Stimulated activated CD4-positive, alpha-beta T cell treated with anti-CD3 and anti-CD28 coated beads, Interleukin-4, amount 100 ng/mL, for 1 hour (primary cell): ENCODE data around the gene KCNJ15.

Experiments used
- DNase-seq: peaks from one replicate; pipeline ENCODE4 v3.0.0-alpha.2; 2020

The KCNJ15 gene

DNA sequence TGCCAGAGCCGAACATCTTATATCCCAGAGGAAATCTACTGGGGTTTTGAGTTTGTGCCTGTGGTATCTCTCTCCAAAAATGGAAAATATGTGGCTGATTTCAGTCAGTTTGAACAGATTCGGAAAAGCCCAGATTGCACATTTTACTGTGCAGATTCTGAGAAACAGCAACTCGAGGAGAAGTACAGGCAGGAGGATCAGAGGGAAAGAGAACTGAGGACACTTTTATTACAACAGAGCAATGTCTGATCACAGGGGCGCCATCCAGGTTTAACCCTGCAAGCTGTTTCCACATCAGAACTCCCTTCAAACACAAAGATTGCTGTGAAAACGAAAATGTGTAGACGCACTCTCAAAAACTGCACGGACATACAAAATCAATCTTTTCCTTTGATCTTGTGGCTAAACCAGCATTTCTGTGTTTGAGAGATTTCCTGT is 43.4 kb downstream of the KCNJ15 start:
- DNase-seq, result no peak

DNA sequence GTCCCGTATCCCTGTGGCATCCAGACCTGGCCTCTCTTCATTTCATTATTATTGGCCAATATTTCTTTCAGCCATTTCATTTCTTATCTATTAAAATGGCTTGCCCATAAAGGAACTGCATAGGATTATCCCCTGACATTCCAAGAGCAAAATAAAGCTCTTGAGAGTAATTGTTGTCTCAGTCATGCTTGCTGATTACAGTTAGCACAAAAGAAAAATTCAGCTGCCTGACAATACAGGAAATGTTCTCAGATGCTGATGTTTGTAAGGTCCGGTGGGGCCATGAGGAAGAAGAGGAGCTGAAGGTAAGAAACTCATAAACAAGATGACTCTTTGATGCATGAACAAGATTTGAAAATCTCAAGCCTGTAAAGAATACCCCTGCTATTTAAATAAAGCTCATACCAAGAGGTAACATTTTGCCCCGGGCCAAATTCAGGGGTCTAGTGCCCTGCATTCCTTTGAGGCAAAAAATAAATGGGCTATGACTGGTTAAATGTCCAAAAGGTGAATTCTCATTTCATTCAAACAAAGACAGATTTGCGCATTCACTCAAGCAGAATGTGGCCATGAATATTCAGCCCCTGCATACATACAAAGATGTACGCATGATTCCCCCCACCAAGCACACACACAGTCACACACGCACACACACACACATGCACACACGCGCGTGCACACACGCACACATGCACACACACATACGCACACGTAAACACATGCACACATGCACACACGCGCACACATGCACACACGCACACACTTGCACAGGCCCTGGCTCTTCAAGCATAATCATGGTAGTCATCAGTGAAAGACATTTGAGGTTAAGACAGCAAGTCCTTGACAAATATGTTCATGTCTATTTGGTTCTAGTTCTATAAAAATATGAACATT is 44.8 kb downstream of the KCNJ15 start:
- DNase-seq, result no peak

DNA sequence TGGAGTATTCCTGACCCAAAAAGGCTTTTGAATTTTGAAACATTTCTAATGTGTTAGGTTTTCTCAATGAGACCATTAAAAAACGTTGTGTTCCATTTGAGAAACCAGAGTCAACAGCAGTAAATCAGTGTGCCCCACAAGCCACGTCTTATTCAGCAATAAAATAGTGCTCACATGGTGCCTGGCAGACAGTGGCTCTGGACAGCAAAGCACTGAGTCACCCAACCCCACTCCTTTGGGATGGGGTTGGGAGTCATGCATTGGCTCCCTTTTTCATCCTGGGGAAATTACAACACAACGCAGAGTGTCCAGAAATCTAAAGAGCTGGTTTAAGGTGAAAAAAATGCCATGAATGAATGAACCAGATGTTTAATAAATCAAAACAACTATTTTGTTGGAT is 46.5 kb downstream of the KCNJ15 start:
- no peak for DNase-seq

DNA sequence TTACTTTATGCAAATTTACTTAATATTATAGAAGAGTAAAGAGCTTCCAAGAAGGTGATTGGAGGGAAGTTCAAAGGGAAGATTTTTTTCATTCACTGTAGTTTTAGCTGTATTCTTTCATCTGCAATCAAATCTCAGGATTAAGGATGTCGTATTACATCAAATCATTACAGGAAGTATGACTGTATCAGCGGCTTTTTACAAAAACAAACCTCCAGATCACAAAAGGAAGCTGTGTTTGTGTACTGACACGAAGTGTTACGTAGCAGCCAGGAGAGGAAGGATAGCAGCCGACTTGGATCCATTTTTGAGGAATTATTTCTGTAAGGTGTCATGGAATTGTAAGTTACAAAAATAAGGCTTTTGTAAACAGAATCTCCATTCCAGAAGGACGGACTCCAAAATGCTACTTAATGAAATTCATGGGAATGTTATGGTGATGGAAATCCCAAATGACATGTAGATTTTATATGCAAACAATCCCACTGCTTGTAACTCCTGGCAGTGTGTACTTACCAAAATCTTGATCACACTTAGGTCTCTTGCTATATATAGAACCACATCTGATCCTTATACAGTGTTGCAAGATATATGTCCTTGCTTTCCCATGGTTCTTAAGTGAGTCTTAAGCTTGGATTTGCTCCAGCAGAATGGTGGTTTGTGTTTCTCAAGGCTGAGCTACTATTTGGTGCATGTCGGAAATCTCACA is 49.8 kb downstream of the KCNJ15 start:
- DNase-seq, result no peak

DNA sequence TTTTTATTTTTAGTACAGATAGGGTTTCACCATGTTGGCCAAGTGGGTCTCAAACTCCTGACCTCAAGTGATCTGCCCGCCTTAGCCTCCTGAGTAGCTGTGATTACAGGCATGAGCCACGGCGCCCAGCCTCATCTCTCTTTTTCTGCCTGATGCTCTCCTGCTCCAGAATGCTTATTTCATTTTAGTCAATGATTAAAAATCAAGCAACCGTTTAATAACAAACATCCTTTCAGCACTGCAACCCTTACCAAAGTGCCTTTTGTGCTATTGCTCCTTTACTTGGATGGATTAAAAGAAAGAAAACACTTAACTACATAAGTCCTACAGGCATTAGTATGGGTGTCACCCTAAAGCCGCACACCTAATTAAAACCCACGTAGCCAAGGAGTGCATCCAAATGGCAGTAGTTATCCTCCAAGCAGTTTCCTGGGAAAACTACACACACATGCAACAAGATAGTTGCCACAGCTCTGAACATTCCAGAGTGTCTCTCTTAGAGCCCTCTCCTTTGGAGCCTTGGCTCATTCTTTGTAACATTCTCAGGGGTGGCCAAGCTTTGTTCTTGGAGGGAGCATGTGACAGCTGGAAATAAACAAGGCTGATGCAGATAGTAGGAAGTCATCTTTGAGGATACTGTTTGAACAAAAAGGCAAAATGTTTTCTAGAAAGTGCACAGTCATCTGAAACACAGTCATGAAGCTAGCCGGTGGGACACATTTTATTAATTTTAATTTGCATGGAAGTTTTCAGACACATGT is 51.2 kb downstream of the KCNJ15 start:
- DNase-seq, result no peak

DNA sequence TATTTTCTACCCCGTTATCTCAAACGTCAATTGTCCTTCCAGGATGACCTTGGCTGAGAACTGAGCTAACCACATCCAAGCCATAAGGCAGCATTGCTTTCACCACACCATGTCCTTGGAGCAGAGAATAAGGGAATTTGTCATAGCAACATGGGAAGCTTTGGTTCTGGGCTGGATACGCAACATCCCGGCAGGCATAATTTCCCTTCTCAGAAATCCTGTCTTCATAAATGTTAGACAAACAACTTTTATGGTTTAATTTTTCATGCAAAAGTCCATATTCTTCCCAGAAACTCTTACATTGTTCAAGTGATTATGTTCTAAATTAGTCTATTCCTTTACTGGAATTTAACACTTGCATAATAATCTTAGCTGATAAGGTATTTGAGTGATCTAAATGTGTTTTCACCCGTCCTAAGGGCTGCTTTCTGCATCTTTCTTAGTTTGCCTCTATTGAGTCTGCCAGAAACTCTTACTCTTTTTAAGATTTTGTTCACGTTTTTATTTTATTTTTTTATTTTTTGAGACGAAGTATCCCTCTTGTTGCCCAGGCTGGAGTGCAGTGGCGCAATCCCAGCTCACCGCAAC is 51.8 kb downstream of the KCNJ15 start:
- DNase-seq, result no peak

DNA sequence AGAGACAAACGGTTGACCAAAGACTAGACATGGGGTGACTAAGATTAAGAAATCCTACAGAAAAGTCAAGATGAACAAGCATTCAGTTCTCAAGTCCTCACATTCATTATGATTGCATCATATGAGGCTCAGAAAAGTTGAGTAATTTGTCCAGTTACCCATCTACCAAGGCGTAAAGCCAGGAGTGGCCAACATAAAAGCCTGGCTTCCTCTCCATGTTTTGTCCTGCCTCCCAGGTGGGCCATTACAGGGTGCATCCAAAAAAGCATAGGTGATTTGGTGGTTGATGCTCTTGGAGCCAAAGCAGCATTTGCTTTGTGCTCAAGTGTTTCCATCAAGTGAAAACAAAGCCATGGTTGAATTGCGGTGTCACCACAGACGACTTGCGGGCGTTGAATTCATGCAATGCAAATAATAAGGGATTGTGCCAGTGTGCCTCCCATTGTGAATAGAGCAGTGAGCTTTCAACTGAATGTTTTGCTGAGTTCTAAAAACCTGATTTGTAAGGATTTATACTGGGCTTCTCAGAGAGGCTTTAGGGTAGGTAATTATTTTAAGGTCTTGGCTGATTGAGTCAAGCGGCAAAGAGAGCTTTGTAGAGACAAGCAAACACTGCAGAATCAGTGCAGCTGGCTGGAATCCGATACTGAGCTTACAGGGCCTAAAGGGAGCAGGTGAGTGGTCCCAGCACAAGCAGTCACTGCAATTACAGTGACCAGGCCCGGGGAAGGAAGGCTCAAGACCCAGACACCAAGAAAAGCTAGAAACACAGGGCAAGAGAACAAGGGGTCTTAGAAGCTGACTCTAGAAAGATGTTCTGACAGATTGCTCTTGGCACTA is 54.1 kb downstream of the KCNJ15 start:
- no peak for DNase-seq

DNA sequence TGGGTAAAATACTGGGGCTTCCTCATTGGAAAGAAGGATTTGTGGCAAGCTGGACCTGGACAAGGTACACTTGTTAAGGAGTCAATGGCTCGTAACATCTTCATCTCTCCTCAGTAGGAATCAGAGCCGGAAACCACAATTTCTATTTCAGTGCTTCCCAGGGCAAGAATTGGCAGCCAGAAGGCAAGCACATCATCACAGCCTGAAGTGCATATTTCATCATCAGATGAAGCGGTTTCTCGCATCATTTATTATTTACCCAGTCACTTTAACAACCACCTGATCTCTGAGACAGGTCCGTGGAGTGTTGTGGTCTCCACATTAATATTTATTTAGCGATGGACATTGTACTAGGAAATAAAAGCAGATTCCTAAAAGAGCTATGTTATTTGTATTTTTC is 55.0 kb downstream of the KCNJ15 start:
- no peak for DNase-seq

DNA sequence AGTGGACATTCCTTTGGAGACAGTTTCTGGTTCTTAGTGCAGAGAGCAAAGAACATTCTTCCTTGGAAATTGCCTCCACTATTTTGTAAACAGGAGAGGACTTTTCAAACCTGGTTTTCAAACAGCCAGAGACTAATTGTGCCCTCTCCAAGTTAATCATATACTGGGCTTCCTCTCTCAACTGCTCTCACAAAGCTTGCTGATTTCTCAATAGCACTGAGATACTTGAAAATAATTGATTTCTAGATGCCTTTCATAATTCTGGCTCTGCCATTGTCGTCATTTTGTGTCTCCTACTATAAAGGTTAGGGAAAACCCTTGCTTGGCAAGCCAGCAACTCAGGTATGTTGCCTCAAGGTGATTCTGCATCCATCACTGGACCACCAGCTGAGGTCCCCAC is 56.0 kb downstream of the KCNJ15 start:
- DNase-seq, result no peak

DNA sequence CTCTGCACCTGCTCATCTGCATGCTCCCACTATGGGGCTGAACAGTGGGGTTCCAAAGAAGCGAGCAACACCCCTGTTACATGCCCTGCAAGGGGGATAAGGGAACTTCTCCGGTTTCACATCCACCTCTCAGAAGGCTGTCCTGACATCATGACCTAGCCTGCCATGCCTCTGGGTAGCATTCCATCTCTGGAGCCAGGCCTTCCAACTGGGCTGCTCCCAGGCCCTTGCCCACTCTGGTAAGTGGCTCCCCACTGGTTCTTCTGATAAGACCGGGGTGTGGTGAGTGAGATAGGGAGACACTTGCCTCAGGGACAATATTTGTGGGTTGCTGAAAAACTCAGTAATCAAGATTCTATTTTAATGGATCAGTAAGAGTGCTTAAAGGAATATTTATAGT is 57.8 kb downstream of the KCNJ15 start:
- no peak for DNase-seq

DNA sequence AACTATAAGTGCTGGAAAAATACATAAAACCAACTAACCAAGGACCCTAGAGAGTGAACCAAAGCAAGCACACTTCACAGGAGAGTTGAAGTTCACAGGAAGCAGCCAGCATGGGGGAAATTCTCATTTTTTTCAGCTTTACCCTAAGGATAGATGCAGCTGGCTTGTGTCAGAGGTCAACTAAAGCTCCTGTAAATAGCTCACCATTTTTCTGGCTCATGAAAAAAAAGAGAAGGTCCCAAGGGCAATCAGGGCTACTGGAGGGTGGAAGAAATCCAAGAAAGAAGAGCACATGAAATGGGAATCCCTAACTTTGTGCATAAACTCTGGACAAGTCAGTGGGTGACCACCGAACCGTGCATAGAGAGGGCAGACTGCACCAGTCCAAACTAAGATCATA is 58.3 kb downstream of the KCNJ15 start:
- DNase-seq, result no peak

DNA sequence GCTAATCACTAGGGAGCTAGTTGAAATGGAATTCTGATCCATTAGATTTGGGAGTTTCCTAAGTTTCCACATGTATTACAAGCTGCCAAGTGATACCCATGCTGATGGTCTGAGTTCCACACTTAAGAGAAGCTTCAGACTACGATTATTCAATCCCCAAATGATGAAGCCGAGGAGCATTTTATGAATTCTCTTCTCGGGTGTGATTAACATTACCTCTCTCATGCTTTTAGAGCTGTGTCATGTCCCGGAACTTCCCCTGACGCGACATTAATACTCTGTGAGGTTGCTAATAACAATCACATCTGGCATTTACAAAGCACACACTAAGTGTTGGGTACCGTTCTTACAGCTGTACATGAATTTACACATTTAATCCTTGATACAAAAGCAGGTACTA is 63.0 kb downstream of the KCNJ15 start:
- DNase-seq, result no peak

DNA sequence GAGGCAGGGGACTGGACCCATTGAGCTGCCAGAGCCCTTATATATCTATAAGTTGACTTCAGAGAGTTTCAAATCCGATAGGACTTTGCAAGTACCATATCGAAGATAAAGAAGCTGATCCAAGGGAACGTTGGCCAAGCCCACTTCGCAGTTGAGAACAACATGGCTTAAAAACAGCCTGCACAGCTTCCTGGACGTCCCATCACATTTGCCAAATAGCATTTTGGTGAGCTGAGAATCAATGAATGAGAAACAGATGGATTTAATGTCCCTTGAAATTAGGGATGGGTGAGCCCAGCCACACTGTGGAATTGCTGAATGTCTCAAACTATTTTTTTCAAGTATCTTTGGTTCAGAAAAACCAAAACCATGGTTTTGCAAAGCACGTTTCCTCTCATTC is 64.8 kb downstream of the KCNJ15 start:
- no peak for DNase-seq

DNA sequence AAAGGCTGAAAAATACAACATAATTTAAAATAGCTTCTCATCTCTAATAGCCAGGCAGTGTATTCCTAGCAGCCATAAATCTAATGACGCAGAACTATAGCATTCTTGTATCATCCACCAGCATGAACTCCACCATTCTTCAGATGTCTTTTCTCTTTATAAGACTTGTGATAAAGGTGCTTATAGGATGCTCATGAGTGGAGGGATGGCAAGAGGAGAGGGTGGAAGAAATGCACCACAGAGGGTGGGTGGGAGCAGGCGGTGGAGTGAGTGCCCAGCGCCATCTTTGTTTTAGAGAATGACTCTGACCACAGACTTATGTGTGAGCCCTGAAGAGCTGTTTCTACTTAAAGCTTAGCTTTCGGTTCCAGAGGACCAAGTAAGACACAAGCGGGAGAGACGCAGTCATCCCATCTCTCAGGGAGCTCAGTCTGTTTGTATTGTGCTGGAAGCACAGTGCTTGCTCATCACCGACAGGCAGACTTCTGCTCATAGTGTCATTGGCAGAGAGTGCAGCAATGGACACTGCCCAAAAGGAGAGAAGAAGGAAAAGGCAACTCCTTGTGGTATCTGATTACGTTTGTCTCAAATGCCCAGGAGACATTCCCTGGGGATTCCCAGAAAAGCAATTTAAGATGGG is 65.6 kb downstream of the KCNJ15 start:
- no peak for DNase-seq

DNA sequence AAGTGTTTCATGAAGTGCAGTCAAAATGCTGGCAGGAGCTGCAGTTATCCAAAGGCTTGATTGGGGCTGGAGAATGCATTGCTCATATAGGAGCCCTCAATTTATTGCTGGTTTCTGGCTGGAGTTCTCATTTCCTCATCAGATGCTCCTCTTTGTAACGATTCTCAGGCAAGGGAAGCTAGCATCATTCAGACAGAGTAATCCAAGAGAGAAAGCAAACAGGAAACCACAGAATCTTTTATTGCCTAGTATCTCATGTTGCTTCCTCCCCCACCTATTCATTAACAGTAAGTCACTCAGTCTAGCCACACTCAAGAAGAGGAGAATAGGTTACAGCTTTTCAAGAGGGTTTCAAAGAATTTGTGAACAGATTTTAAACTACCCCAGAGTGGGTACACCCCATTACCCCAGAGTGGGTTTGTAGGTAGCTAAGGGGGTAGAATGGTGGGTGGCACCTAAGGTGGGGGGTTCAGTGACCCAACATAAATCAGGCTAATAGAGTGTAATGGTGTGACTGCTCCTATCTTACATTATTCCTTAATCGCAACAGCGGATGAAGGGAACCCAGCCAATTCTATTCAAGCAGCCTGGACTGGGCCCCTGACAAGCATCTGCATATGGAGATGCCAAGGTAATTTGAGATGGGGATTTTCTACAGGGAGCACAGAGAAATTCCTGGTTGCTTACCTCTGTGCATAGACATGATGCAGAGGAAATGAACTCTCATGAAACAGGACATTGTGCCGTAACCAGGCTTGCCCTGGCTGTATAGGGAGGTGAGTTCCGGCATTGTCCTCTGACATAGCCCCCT is 67.1 kb downstream of the KCNJ15 start:
- DNase-seq, result no peak

DNA sequence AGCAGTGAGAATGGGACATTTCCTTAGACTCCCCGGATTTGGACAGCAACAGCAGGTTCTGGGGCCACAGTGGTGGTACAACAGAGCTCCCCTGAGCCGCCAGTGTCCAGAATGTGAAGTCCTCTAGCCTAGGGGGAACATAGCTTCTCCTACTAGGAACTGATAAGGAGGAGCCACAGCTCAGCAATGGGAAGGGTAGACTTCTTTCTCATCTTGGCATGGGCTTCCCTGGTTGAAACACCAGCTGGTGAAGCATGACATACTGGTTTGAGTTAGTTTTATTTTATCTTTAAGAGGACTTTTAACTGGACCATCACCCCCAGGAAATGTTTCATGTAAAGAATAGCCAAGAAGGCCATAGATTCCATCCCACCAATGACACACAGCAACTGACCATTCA is 68.4 kb downstream of the KCNJ15 start:
- no peak for DNase-seq

DNA sequence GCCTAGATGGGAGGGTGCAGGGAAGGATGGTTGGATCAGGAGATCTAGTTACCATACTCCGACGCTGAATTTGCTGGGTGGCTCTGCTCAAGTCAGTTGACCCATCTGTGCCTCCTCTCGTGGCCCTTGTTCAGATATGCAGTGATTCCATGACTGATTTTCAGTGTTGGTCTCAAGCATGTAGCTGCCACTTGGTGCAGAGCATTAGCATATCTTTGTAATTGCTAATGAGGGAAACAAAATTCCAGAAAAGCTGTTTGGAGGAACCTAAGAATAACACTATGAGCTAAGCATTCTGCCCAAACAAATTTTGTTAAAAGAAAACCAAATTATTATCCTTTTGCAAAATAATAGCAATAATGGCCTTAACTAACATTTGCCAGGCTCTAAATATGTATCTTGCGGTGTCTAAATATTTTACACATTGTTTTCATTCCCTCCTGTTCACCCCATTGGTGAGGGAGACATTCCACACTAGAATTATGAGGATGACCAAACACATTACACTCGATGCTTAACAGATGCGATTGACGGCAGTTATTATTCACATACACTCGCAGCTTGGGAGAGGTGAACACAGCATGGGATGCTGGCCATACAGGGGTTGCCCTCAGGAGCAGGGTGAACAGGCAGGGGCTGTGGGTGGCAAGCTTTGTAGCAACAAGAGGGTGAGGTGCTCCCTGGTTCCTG is 69.1 kb downstream of the KCNJ15 start:
- no peak for DNase-seq

DNA sequence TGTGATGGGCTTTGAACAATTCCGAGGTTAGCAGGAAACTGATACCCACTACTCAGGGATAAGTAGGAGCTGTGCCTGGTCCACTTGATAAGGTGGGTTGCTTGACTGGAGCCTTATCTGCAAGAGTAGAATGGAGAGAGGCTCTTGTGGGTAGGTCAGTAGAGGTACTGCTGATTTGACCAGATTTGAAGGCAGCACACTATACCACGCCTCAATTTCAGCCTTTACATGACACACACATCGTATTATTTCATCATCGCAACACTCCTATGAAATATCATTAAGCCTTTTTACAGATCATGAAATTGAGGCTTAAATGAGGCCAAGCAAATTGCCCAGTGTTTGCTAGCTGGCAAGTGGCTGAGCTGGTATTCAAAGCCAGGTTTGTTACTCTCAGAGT is 69.6 kb downstream of the KCNJ15 start:
- no peak for DNase-seq

DNA sequence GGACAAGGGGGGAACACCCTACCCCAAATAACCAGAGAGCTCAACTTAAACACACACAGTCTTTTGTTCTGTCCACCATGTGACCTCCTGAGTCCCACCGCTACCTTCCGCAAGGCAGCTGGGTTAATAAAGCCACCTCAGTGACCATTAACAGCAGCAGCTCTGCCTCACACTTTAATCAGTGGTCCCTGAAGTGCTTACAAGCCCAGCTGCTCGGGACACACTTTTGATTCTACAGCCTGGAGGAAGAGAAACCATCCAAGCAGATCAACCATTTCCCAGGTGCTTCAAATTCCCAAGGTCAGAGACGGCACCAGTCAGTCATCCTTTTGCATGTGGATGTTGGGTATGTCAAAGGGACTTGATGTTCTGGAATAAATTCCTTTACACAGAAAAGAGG is 70.1 kb downstream of the KCNJ15 start:
- no peak for DNase-seq

DNA sequence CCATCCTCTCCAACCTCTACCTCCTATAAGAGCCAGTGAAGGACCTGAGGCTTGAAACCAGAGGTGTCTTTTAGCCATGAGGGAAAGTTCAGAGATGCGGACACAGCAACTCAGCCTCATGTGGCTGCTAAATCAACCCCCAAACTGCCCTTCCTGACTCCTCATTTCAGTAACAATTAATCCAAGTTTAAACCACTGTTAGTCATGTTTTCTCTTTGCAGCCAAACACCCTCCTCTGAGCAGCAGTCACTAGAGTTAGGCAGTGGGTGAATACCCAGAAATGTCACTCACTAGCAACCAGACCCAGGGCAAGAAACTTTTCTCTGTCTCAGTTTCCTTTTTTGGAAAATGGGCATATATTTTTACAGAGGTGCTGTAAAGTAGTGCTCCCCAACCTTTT is 71.2 kb downstream of the KCNJ15 start:
- no peak for DNase-seq
